ENCODE results near the gene GAS5.

Gene GAS5

GRCh38 chr1:173867141-173867752 is 542 bp downstream of the GAS5 start:
- TF ChIP-seq CTCF (IDR thresholded peaks at IDR 0.05; ENCODE audit: control insufficient read depth, insufficient read depth, low read depth, low read length, missing control alignments) = no peak
- no peak for DNase-seq (ENCODE audit: low read depth)
- H3K4me3 ChIP-seq (ENCODE audit: control insufficient read depth, low read depth, low read length) = peak overlapping the region; percentile 75

- no peak for TF ChIP-seq CTCF (IDR thresholded peaks at IDR 0.05; ENCODE audit: control insufficient read depth, insufficient read depth, low read depth, low read length, missing control alignments)
- no peak for DNase-seq (ENCODE audit: low read depth)
- peak overlapping the region; percentile 75 for H3K4me3 ChIP-seq (ENCODE audit: control insufficient read depth, low read depth, low read length)
These were observed 1.2 kb downstream of the GAS5 start for GRCh38 chr1:173866413-173867115.

GRCh38 chr1:173865468-173866164 is 2.2 kb downstream of the GAS5 start:
- DNase-seq (ENCODE audit: low read depth) = no peak
- TF ChIP-seq CTCF (IDR thresholded peaks at IDR 0.05; ENCODE audit: control insufficient read depth, insufficient read depth, low read depth, low read length, missing control alignments) = no peak
- H3K4me3 ChIP-seq (ENCODE audit: control insufficient read depth, low read depth, low read length) = peak overlapping the region; percentile 75

- no peak overlapping the region; the same call in 1 of the 2 replicates for H3K4me3 ChIP-seq (ENCODE audit: control insufficient read depth, low read depth, low read length)
These were observed 3.5 kb downstream of the GAS5 start for GRCh38 chr1:173864179-173864867.

GRCh38 chr1:173863224-173864161 is 4.3 kb downstream of the GAS5 start:
- no peak overlapping the region for H3K4me3 ChIP-seq (ENCODE audit: control insufficient read depth, low read depth, low read length)
- DNase-seq (ENCODE audit: low read depth) = no peak
- TF ChIP-seq CTCF (IDR thresholded peaks at IDR 0.05; ENCODE audit: control insufficient read depth, insufficient read depth, low read depth, low read length, missing control alignments) = no peak

More at GRCh38 chr1:173864179-173864867, 3.5 kb downstream of the GAS5 start:
- no peak for TF ChIP-seq CTCF (IDR thresholded peaks at IDR 0.05; ENCODE audit: control insufficient read depth, insufficient read depth, low read depth, low read length, missing control alignments)
- DNase-seq (ENCODE audit: low read depth) = no peak
